Kidney glomerular epithelial cell (primary cell): Measurements from ENCODE around the gene LRRC42.

Experiments
- DNase-seq: peaks from one replicate; lab custom pipeline; 2025; lab: John Stamatoyannopoulos, UW

Gene LRRC42, protein sequence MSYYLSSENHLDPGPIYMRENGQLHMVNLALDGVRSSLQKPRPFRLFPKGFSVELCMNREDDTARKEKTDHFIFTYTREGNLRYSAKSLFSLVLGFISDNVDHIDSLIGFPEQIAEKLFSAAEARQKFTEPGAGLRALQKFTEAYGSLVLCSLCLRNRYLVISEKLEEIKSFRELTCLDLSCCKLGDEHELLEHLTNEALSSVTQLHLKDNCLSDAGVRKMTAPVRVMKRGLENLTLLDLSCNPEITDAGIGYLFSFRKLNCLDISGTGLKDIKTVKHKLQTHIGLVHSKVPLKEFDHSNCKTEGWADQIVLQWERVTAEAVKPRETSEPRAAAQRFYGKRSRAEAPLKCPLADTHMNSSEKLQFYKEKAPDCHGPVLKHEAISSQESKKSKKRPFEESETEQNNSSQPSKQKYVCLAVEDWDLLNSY

GRCh38 chr1:53946252-53947171 is at the start of gene LRRC42:
LRRC42 (plus strand) TSS chr1:53946350; CDS start chr1:53952000, 5,650 bp downstream.
- no peak for DNase-seq

GRCh38 chr1:53896635-53897229 is 49.4 kb upstream of the LRRC42 start:
- DNase-seq = peak; percentile 76

- peak; percentile 43 for DNase-seq
Measured at GRCh38 chr1:53899206-53899628, 46.9 kb upstream of the LRRC42 start.

- DNase-seq = no peak
Measured at GRCh38 chr1:53899708-53900107, 46.4 kb upstream of the LRRC42 start.

- no peak for DNase-seq
Measured at GRCh38 chr1:53902235-53903138, 43.7 kb upstream of the LRRC42 start.

DNA sequence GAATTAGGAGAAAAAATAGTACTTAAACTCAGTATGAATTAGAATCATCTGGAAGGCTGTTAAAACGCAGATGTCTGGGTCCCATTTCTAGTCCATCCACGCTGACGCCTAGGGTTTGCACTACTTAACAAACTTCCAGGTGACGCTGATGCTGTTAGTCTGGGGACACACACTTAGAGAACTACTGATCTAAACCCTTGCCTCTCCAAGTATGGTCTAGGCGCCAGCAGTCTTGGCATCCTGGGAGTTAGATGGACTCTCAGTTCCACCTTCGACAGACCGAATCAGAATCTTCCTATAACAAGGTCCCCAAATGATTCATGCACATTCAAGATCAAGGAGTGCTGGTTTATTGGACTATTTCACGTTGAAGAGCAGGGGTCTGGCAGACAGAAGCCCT is 40.6 kb upstream of the LRRC42 start:
- DNase-seq = no peak

DNA sequence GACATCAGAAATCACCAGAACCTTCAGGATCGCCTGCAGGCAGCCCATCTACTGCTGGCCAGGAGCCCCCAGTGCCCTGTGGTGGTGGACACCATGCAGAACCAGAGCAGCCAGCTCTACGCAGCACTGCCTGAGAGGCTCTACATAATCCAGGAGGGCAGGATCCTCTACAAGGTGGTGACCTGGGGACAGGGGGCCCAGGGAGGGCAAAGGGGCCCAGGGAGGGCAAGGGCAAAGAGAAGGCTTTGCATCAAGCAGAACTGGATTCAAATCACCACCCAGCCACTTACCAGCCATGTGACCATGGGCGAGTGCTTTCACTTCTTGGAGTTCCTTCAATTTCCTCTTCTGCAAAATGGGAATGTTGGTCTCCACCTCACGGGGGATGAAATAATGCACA is 40.0 kb upstream of the LRRC42 start:
- no peak for DNase-seq

DNA sequence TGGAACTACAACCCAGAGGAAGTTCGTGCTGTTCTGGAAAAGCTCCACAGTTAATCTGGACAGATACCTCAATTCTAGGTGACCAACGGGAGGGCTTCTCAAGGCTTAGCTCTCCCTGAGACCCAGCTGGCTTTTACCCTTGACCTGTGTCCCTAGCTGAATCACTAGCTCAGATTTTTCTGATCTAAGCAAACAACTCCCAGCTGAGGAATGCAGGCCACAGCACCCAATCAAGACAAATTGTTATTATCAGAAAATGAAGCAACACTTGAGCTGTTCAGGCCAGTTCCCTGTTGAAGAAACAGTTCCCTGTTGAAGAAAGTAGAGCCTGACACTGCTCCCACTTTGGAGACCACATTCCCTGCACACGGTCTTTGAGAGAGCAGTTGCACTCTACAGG is 36.2 kb upstream of the LRRC42 start:
- DNase-seq = no peak

DNA sequence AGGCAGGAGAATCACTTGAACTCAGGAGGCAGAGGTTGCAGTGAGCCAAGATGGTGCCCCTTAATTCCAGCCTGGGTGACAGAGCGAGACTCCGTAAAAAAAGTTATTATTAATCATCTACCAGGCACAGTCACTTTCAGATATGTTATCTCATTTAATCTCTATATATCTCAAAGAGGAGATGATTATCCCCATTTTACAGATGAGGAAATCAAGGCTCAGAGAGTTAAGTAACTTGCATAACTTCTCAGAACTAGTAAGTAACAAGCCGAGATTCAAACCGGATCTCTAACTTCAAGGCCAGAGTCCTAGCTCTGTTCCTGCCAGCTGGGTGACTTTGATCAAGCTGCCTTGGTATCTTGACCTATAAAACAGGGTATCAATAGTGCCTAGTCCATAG is 34.7 kb upstream of the LRRC42 start:
- no peak for DNase-seq

- DNase-seq = no peak
Measured at GRCh38 chr1:53913352-53914033, 32.7 kb upstream of the LRRC42 start.

- no peak for DNase-seq
Measured at GRCh38 chr1:53918343-53918742, 27.8 kb upstream of the LRRC42 start.

DNA sequence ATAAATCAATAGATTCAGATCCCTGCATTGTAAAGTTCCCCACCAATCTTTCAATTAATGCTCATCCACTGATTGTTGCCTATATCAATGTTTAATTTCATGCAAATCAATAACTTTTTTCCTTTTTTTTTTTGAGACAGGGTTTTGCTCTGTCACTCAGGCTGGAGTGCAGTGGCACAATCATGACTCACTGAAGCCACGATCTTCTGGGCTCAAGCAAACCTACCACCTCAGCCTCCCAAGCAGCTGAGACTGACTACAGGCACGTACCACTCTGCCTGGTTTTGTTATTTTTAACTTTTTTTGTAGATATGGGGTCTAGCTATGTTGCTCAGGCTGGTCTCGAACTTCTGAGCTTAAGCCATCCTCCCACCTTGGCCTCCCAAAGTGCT is 26.5 kb upstream of the LRRC42 start:
- DNase-seq = no peak

GRCh38 chr1:53927376-53927881 is 18.7 kb upstream of the LRRC42 start:
- DNase-seq = no peak

GRCh38 chr1:53929246-53929960 is 16.7 kb upstream of the LRRC42 start:
- no peak for DNase-seq

DNA sequence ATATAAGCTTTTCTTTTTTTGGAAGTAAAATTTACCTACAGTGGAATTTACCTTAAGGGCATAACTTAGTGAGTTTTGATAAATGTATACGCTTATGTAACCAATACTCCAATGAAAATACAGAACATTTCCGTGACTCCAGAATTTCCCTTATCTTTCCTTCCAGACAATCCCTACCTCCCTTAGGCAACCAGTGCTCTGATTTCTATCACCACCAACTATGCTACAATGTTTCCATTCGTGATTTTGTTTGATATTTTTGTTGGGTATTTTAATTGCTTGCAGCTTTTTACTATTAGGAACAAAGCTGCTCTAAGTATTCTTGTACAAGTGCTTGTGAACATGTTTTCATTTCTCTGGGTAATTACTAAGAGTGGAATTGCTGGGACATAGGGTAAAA is 15.2 kb upstream of the LRRC42 start:
- no peak for DNase-seq

GRCh38 chr1:53931523-53931922 is 14.6 kb upstream of the LRRC42 start:
- no peak for DNase-seq

DNA sequence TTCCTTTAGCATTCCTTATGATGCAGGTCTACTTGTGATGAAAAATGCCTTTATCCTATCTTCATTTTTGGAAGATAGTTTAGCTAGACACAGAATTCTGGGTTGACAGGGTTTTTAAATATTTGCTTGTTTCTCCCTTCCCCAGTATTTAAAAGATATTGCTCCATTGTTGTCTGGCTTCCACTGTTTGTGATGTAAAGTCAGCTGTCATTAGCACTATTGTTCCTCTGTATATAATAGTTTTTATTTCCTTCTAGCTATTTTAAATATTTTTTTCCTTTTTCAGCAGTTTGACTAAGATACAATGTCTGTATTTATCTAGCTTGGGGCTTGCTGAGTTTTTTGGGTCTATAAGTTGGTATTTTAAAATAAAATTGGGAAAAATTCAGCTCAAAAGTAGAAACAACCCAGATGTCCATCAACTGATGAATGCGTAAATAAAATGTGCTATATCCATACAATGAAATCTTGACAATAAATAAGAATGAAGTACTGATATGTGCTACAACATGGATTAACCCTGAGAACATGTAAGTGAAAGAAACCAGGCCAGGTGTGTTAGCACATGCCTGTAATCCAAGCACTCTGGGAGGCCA is 11.9 kb upstream of the LRRC42 start:
- no peak for DNase-seq

DNA sequence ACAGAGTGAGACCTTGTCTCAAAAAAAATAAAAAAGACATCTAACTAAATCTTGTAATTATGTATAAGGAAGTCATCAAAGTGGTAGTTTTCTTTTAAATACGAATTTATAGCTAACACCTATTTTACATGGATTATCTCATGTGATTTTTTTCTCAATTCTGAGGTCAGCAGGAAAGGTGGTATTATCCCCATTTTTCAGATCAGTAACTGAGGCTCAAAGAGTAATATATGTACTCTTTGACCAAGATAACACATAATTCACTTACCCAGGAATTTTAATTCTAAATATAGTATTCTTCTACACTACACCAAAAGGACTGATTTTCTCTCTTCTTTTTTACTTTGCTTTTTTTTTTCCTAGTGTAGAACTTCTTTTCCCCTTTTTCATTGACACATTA is 9.7 kb upstream of the LRRC42 start:
- no peak for DNase-seq

DNA sequence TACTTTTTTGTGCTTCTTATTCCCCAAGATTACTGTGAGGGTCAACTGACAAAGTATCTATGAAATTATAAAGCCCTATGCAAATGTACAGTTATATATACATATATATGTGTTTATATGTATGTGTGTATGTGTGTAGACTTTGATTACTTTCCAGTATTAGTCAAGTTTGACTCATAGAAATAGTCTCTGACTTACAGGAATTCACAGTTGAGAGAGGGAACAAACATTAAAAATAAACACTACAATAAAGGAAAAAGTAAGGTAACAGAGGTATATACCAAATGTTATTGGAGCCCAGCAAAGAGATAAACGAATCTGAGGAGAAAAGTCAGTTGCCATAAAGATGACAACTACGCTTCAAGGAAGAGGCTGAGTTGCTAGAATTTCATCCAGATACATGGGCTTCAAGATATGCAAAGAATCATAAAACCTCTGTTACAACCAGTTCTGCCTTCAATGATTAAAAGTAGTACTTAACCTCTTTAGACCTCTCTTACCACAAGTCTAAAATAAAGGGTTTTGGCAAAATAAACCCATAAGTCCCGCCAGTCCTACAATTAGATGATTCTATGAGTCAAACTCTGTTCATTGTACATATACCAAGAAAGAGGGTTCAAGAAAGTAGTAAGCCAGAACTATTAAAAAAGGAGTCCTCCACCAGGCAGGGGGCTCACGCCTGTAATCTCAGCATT is 7.9 kb upstream of the LRRC42 start:
- DNase-seq = no peak
